ENCODE measurements around the gene CSDE1.

GRCh38 chr1:114794038-114794437 lies 36.3 kb upstream of the CSDE1 start:
- TF ChIP-seq, protein P1, sequence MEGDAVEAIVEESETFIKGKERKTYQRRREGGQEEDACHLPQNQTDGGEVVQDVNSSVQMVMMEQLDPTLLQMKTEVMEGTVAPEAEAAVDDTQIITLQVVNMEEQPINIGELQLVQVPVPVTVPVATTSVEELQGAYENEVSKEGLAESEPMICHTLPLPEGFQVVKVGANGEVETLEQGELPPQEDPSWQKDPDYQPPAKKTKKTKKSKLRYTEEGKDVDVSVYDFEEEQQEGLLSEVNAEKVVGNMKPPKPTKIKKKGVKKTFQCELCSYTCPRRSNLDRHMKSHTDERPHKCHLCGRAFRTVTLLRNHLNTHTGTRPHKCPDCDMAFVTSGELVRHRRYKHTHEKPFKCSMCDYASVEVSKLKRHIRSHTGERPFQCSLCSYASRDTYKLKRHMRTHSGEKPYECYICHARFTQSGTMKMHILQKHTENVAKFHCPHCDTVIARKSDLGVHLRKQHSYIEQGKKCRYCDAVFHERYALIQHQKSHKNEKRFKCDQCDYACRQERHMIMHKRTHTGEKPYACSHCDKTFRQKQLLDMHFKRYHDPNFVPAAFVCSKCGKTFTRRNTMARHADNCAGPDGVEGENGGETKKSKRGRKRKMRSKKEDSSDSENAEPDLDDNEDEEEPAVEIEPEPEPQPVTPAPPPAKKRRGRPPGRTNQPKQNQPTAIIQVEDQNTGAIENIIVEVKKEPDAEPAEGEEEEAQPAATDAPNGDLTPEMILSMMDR (IDR thresholded peaks at IDR 0.05), result no peak
- no peak for TF ChIP-seq POLR2A (IDR thresholded peaks at IDR 0.05)

Measured in lower leg skin (tissue), 3 donors.